Body of pancreas (tissue), 4 donors: ENCODE measurements around the gene ZNF783.

ENCODE experiments used
- POLR2A ChIP-seq, 3 donors: fragments of 450-650 bp; IDR thresholded peaks; one replicate each; pipeline ENCODE4 v1.6.1; 2016; ENCODE audit warnings: antibody characterized with exemption in 3 of 3, mild to moderate bottlenecking in 2 of 3
- TF ChIP-seq, protein P1 (sequence below), 7 experiments: fragments of 450-650 bp in 4 of 7; fragments of 200-600 bp in 3 of 7; sonication (generic) in 3 of 7; IDR thresholded peaks; one replicate each; pipeline ENCODE4 v1.5.1; 2016 to 2019; ENCODE audit warnings: antibody characterized with exemption in 7 of 7

- TF ChIP-seq, protein P1, sequence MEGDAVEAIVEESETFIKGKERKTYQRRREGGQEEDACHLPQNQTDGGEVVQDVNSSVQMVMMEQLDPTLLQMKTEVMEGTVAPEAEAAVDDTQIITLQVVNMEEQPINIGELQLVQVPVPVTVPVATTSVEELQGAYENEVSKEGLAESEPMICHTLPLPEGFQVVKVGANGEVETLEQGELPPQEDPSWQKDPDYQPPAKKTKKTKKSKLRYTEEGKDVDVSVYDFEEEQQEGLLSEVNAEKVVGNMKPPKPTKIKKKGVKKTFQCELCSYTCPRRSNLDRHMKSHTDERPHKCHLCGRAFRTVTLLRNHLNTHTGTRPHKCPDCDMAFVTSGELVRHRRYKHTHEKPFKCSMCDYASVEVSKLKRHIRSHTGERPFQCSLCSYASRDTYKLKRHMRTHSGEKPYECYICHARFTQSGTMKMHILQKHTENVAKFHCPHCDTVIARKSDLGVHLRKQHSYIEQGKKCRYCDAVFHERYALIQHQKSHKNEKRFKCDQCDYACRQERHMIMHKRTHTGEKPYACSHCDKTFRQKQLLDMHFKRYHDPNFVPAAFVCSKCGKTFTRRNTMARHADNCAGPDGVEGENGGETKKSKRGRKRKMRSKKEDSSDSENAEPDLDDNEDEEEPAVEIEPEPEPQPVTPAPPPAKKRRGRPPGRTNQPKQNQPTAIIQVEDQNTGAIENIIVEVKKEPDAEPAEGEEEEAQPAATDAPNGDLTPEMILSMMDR (IDR thresholded peaks at IDR 0.05): no peak
- no peak for TF ChIP-seq POLR2A (IDR thresholded peaks at IDR 0.05)
Measured at GRCh38 chr7:149302222-149302621, 40.2 kb downstream of the ZNF783 start.
